ENCODE data around the gene CSNK1G1.

DNA sequence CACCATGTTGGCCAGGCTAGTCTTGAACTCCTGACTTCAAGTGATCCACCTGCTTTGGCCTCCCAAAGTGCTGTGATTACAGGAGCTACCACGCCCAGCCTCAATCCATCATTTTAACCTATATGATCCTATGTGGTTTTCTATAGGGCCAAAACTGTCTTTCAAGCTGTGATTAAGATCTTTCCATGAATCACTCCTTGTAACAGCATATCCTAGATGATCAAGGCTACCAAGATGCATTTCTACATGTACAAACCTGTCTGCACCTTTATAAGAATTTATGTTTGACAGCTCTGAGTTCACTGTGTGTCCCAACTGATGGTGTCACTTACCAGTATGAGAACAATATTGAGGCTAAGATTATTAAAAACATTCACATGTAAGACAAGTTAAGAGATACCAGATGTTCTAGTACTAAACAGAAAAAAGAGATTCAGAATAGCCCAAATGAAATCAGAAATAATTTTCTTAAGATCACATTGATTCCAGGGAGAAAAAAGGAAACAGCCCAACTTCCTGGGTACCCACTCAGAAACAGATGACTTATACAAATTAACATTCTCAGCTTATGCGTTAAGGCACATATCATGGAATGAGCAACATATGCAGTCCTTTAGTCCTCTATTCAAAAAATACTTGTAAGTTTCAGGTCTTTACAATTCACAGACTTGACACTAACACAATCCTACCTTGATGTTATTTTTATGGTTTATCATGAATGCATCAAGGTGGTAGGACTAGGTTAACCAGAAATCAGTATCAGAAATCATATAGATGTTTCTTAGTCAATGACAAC, 168.4 kb downstream of the CSNK1G1 start:
- TF ChIP-seq, protein P1, sequence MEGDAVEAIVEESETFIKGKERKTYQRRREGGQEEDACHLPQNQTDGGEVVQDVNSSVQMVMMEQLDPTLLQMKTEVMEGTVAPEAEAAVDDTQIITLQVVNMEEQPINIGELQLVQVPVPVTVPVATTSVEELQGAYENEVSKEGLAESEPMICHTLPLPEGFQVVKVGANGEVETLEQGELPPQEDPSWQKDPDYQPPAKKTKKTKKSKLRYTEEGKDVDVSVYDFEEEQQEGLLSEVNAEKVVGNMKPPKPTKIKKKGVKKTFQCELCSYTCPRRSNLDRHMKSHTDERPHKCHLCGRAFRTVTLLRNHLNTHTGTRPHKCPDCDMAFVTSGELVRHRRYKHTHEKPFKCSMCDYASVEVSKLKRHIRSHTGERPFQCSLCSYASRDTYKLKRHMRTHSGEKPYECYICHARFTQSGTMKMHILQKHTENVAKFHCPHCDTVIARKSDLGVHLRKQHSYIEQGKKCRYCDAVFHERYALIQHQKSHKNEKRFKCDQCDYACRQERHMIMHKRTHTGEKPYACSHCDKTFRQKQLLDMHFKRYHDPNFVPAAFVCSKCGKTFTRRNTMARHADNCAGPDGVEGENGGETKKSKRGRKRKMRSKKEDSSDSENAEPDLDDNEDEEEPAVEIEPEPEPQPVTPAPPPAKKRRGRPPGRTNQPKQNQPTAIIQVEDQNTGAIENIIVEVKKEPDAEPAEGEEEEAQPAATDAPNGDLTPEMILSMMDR (IDR thresholded peaks at IDR 0.05), result no peak
- TF ChIP-seq EP300 (IDR thresholded peaks at IDR 0.05) (no peak), POLR2A (IDR thresholded peaks at IDR 0.05) (no peak)
